ENCODE data around the gene GALNTL6. TPM values are rescaled to one million over a fixed set of nuclear protein-coding genes. Genes with fewer than 3 reads are reported as not detected.

The GALNTL6 gene
- polyA plus RNA-seq, 1 experiment: not detected

DNA sequence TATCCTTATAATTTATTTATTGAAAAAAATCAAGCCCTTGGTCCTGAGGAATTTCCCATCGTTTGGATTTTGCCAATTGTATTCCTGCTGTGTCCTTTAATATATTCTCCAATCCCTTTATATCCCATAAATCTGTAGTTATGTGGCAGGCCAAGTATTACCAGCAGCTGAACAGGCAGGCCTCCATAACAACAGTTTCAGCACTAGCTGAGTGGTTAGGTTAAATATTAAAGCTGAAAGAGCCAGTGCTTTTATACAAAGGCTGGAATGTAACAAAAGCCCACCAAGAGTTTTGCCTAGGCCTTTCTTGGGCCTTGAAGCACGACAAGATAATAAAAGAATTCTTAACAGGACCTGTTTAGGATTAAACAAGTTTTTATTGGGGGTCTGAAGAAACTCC lies 988.8 kb downstream of the GALNTL6 start:
- DNase-seq (ENCODE audit: low read depth, low spot score): no peak
- no peak overlapping the region for H3K27ac ChIP-seq (ENCODE audit: low read depth, low read length)
- no peaks in the 10 kb centered on the region for H3K9me3 ChIP-seq (ENCODE audit: control insufficient read depth, insufficient read depth, low read length)
- H3K27me3 ChIP-seq (ENCODE audit: control insufficient read depth, insufficient read depth, low read length): no peaks in the 10 kb centered on the region
- ChIA-PET CTCF (no interaction called here), POLR2A (no interaction called here)
- TF ChIP-seq, protein P1, sequence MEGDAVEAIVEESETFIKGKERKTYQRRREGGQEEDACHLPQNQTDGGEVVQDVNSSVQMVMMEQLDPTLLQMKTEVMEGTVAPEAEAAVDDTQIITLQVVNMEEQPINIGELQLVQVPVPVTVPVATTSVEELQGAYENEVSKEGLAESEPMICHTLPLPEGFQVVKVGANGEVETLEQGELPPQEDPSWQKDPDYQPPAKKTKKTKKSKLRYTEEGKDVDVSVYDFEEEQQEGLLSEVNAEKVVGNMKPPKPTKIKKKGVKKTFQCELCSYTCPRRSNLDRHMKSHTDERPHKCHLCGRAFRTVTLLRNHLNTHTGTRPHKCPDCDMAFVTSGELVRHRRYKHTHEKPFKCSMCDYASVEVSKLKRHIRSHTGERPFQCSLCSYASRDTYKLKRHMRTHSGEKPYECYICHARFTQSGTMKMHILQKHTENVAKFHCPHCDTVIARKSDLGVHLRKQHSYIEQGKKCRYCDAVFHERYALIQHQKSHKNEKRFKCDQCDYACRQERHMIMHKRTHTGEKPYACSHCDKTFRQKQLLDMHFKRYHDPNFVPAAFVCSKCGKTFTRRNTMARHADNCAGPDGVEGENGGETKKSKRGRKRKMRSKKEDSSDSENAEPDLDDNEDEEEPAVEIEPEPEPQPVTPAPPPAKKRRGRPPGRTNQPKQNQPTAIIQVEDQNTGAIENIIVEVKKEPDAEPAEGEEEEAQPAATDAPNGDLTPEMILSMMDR (IDR thresholded peaks at IDR 0.05; ENCODE audit: low read depth, low read length): no peak
- H3K4me3 ChIP-seq (ENCODE audit: low read depth, low read length): no peak overlapping the region

DNA sequence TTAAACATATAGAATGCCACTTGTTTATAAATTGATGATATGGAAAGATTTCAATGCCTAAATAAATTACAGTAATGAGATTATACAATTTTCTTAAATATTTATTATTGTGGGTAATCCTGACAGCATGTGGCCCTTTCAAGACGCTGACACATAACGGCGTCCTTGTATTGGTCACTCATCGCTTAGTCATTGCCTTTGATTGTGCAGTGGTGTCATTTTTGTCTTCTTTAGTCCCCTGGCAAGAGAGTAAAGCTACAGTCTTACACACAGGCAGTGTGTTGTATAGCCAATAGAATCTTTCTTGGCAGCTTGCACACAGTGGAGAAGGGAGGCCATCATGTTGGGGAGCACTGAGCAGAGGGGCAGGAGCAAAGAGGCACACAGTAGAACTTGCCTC lies 993.6 kb downstream of the GALNTL6 start:
- ChIA-PET CTCF (no interaction called here), POLR2A (no interaction called here)
- Histone ChIP-seq H3K4me3 (ENCODE audit: low read depth, low read length) (no peak overlapping the region), H3K27ac (ENCODE audit: low read depth, low read length) (no peak overlapping the region), H3K27me3 (ENCODE audit: control insufficient read depth, insufficient read depth, low read length) (no peaks in the 10 kb centered on the region), H3K9me3 (ENCODE audit: control insufficient read depth, insufficient read depth, low read length) (no peaks in the 10 kb centered on the region)
- DNase-seq (ENCODE audit: low read depth, low spot score): no peak
- TF ChIP-seq, protein P1 (IDR thresholded peaks at IDR 0.05; ENCODE audit: low read depth, low read length): no peak

DNA sequence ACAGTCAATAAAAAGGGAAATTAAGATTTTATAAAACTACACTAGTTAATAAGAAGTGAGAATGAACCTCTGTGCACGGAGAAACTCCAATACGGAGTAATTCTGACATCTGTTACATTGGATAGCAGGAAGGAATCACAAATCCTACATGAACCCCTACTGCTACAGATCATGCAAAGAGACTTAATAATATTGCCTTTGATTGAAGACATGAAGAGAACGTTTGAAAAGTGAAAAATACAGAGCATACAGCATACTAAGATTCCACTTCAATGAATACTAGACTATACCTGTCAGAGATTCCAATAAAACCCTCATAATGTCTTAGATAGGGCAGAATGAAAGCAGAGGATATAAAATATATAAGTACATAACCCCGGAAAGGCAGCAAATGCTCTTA lies 995.0 kb downstream of the GALNTL6 start:
- TF ChIP-seq, protein P1 (IDR thresholded peaks at IDR 0.05; ENCODE audit: low read depth, low read length): no peak
- ChIA-PET CTCF (interaction anchor here (0.6 kb wide), 1 partner anchor 613 kb away, joined by 4 read pairs; no protein-coding TSS in a partner anchor), POLR2A (no interaction called here)
- DNase-seq (ENCODE audit: low read depth, low spot score): no peak
- Histone ChIP-seq H3K9me3 (ENCODE audit: control insufficient read depth, insufficient read depth, low read length) (no peaks in the 10 kb centered on the region), H3K27ac (ENCODE audit: low read depth, low read length) (no peak overlapping the region), H3K27me3 (ENCODE audit: control insufficient read depth, insufficient read depth, low read length) (no peaks in the 10 kb centered on the region), H3K4me3 (ENCODE audit: low read depth, low read length) (no peak overlapping the region)

DNA sequence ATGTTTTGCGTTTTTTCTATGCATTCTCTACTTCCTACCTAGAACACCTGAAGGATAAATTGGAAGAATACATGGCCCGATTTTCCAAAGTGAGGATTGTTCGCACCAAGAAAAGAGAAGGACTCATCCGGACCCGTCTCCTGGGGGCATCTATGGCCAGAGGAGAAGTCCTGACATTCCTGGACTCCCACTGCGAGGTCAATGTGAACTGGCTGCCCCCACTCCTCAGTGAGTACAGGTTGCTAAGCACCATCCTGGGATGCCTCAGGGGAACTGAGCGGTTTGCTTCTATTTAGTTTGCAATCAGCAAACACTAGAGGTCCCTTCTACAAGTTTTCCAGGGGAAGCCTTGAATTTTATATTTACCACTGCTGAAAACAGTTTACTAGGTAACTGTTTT lies 996.1 kb downstream of the GALNTL6 start:
- TF ChIP-seq, protein P1 (IDR thresholded peaks at IDR 0.05; ENCODE audit: low read depth, low read length): no peak
- POLR2A ChIA-PET: no interaction called here
- H3K27ac ChIP-seq (ENCODE audit: low read depth, low read length): no peak overlapping the region
- no peak for DNase-seq (ENCODE audit: low read depth, low spot score)
- no peaks in the 10 kb centered on the region for H3K9me3 ChIP-seq (ENCODE audit: control insufficient read depth, insufficient read depth, low read length)
- no peak overlapping the region for H3K4me3 ChIP-seq (ENCODE audit: low read depth, low read length)
- no peaks in the 10 kb centered on the region for H3K27me3 ChIP-seq (ENCODE audit: control insufficient read depth, insufficient read depth, low read length)
- CTCF ChIA-PET: no interaction called here

DNA sequence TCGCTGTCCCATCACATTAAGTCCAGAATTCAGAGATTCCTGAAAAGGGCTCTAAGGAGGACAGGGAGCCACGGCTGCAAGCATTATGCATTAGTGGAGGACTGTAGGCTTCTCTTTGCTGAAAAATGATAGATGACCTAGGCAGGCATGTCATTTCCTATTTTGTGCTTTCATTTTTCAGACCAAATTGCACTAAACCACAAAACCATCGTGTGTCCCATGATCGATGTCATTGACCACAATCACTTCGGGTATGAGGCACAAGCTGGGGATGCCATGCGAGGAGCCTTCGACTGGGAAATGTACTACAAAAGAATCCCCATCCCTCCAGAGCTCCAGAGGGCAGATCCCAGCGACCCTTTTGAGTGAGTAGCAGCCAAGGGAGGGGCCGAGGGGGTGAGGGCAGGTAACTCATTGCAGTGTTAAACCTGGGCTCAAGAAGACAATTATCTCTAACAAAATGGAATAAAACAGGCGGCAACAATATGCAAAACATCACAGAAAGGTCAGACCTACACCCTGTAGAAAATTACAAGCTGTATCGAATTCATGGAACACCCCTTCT lies 1000.2 kb downstream of the GALNTL6 start:
- ChIA-PET POLR2A (no interaction called here), CTCF (no interaction called here)
- H3K9me3 ChIP-seq (ENCODE audit: control insufficient read depth, insufficient read depth, low read length): no peaks in the 10 kb centered on the region
- no peaks in the 10 kb centered on the region for H3K27me3 ChIP-seq (ENCODE audit: control insufficient read depth, insufficient read depth, low read length)
- DNase-seq (ENCODE audit: low read depth, low spot score): no peak
- H3K27ac ChIP-seq (ENCODE audit: low read depth, low read length): no peak overlapping the region
- TF ChIP-seq, protein P1 (IDR thresholded peaks at IDR 0.05; ENCODE audit: low read depth, low read length): no peak
- H3K4me3 ChIP-seq (ENCODE audit: low read depth, low read length): no peak overlapping the region
